ENCODE results near the gene EVA1B.

EVA1B gene

DNA sequence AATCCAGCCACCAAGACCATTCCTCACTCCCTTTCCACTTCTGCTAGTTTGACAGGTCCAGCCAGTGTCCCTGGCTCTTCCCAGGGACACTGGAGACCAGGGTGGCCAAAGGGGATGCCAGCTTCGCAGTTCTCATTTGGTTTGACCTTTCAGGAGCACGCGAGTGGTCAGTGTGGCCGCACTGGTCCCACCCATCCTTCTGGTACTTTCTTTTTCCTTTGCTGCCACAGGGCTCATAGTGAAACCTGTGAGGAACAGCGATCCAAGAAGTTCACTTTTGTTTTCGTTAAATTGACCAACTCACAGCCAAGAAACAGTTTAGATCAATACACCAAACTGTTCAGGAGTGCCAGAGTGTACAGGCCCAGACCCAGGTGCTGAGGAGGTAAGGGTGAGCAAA, 14.4 kb upstream of the EVA1B start:
- H3K27me3 Mint-ChIP-seq, result no peaks in the 10 kb centered on the region
- H3K4me1 Mint-ChIP-seq (ENCODE audit: low read depth), result peaks cover 7% of the 10 kb centered on the region
- no peaks in the 10 kb centered on the region for H3K9me3 Mint-ChIP-seq
- no peak overlapping the region for H3K27ac Mint-ChIP-seq
- H3K36me3 Mint-ChIP-seq (ENCODE audit: low read depth), result peaks cover 30% of the 10 kb centered on the region
- no peak for DNase-seq
- H3K4me3 Mint-ChIP-seq, result no peak overlapping the region

GRCh38 chr1:36330940-36331339, 7.5 kb upstream of the EVA1B start:
- DNase-seq, result no peak
- H3K9me3 Mint-ChIP-seq, result no peaks in the 10 kb centered on the region
- peaks cover 3% of the 10 kb centered on the region for H3K27me3 Mint-ChIP-seq

DNA sequence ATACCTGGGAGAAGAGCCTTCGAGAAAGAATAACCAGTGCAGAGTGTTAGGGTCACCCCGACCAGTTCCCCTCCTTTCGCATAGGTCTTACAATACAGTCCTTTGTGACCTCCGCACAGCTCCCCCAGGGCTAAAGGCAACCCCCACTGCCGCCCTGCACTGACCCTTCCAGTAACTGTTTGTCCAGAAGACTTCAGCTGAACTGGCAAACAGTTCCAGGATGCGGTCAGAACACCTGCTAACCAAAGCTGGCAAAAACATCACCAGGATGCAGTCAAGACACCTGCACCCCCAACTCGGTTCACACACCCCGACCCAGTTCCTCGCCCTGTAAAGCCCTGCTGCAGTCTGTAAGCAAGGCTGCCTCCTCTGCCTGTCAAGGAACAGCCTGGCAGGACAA, 6.4 kb upstream of the EVA1B start:
- DNase-seq, result no peak
- Mint-ChIP-seq H3K27me3 (peaks cover 5% of the 10 kb centered on the region), H3K9me3 (no peaks in the 10 kb centered on the region), H3K4me1 (ENCODE audit: low read depth) (no peaks in the 10 kb centered on the region), H3K36me3 (ENCODE audit: low read depth) (no peaks in the 10 kb centered on the region), H3K4me3 (no peak overlapping the region), H3K27ac (no peak overlapping the region)

More at GRCh38 chr1:36330940-36331339, 7.5 kb upstream of the EVA1B start:
- Mint-ChIP-seq H3K4me3 (no peak overlapping the region), H3K36me3 (ENCODE audit: low read depth) (no peaks in the 10 kb centered on the region), H3K27ac (no peak overlapping the region), H3K4me1 (ENCODE audit: low read depth) (no peaks in the 10 kb centered on the region)

- Mint-ChIP-seq H3K27ac (no peak overlapping the region), H3K4me1 (ENCODE audit: low read depth) (peaks cover 11% of the 10 kb centered on the region), H3K27me3 (peaks cover 14% of the 10 kb centered on the region), H3K9me3 (no peaks in the 10 kb centered on the region), H3K36me3 (ENCODE audit: low read depth) (no peaks in the 10 kb centered on the region), H3K4me3 (no peak overlapping the region)
- no peak for DNase-seq
These were observed 5.3 kb upstream of the EVA1B start for GRCh38 chr1:36328713-36329112.

DNA sequence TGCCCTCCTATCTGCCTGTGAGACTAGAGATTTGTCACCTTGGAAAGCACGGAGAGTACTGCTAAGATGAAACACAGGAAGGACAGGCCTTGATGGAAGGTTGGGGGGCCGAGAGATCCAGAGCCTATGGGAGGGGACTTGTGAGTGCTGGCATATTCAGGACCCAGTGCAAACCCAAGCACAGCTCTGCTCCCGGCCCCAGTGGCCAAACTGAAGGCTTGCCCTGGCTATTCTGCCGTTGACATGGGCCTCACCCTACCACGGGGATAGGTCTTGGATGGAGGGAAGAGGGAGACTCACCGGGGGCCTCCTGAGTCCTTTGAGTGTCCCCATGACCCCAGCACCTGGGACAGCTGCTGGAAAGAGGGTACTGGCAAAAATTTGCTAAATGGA, 4.6 kb upstream of the EVA1B start:
- H3K36me3 Mint-ChIP-seq (ENCODE audit: low read depth), result no peaks in the 10 kb centered on the region

DNA sequence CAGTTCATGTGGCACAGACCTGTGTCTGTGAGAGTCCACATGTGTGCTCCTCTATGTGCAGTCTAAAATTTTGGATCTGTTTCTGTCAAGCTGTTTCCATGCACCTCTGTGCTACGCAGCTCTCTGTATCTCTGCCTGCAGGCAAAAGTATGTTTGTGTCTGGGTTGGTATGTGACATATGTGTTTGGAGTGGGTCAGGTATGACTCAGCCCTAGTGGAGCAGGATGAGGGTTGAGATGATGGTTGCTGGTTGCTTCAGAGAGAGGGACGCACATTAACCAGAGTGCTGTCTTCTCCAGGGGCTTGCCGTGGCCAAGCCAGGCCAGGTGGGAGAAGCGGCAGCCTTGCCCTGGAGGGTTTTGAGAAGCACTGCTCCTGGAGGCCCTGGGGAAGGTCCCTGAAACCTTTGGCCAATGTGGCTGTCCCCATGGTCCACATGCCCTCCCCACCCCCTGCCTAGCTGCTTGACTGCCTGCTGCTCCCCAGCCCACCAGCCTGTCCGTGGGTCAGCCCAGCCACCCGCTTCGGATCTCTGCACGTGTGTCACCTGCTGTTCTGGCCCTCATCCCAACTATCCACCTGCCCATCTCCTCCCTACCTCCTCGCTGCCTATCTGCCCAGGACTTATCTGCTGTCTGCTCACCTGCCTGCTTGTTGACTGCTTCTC, 4.1 kb upstream of the EVA1B start:
- H3K36me3 Mint-ChIP-seq (ENCODE audit: low read depth), result no peaks in the 10 kb centered on the region

More for the DNA sequence above, 4.6 kb upstream of the EVA1B start:
- no peaks in the 10 kb centered on the region for H3K9me3 Mint-ChIP-seq
- peaks cover 14% of the 10 kb centered on the region for H3K27me3 Mint-ChIP-seq
- H3K27ac Mint-ChIP-seq, result no peak overlapping the region
- no peak for DNase-seq
- peaks cover 12% of the 10 kb centered on the region for H3K4me1 Mint-ChIP-seq (ENCODE audit: low read depth)
- H3K4me3 Mint-ChIP-seq, result no peak overlapping the region

DNA sequence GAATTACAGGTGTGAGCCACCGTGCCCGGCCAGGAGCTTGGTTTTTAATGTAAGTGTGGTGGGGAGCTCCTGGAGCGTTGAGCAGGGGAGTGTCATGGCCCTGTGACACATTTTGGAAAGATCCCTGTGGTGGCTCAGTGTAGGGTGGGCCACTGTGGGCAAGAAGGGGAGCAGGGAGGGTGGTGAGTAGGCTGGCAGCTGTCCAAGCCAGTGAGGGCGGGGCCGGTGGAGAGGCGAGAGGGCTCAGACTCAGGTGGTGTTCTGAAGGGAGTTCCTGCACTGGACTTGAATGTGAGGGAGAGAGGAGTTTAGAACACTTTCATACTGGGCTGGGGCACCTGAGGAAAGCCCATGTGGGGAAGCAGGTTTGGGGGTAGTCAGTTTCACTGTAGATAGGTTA, 3.1 kb upstream of the EVA1B start:
- no peak for DNase-seq
- Mint-ChIP-seq H3K4me3 (no peak overlapping the region), H3K4me1 (ENCODE audit: low read depth) (peaks cover 19% of the 10 kb centered on the region), H3K27ac (no peak overlapping the region), H3K27me3 (peaks cover 14% of the 10 kb centered on the region), H3K36me3 (ENCODE audit: low read depth) (no peaks in the 10 kb centered on the region), H3K9me3 (no peaks in the 10 kb centered on the region)

More for the DNA sequence above, 4.1 kb upstream of the EVA1B start:
- Mint-ChIP-seq H3K4me3 (no peak overlapping the region), H3K27ac (no peak overlapping the region), H3K27me3 (peaks cover 14% of the 10 kb centered on the region), H3K4me1 (ENCODE audit: low read depth) (peaks cover 15% of the 10 kb centered on the region), H3K9me3 (no peaks in the 10 kb centered on the region)
- DNase-seq, result no peak

DNA sequence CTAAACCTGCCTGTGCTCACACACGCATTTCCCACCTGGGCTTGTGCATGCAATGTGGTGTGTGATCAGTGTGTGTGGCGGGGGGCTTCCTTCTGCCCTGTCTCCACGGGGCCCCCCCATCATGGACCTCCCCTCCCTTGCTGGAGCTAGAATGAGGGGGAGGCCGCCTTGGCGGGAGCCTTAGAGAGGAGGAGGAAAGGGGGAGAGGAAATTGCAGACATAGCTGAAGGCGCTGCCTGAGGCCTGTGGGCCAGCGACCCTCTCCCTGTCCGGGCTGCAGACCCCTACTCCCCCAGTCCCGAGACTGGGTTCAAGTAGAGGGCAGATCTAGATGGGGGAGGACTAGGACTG, 883 bp upstream of the EVA1B start:
- Mint-ChIP-seq H3K27me3 (peaks cover 16% of the 10 kb centered on the region), H3K27ac (no peak overlapping the region), H3K9me3 (no peaks in the 10 kb centered on the region), H3K36me3 (ENCODE audit: low read depth) (no peaks in the 10 kb centered on the region), H3K4me3 (peak overlapping the region; percentile 35), H3K4me1 (ENCODE audit: low read depth) (peaks cover 26% of the 10 kb centered on the region)
- DNase-seq, result no peak

DNA sequence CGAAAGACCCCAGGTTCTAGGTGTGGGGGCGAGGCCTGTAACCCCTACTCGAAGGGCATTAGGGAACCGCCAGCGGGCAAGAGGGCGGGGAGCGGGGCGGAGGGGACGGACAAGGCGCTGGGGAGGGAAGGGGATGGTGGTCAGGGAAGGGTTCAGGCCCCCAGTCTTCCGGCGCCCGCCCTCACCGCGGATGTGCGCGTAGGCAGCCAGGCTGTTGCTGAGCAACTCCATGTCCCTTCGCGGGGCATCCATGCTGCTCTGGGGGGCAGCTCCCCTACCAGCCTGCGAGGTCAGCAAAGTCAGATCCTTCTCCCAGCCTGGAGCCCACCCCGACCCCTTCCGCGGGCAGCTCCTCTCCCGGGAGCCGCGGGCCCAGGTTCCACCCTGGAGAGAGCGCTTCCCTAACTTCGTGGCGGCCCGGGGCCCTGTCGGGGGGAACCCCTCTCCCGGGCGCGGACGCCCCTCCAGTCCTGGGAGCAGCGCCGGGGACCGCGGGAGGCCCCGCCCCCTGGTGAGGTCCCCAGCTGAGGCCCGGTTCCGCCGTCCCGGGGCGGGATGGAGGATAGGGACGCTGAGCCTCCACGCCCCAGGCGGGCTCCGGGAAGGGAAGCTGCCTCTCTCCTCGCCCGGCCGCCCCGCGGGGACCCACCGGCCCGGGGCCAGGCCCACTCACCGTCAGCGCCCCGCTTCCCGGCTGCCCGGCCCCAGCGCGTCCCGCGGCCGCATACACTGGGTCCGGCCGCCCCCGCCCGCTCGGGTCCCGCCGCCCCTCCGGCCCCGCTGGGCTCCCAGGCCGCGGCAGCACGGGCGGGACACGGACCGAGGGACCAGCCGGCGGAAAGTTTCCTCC, 434 bp downstream of the EVA1B start:
- peak overlapping the region; percentile 73 for H3K4me3 Mint-ChIP-seq
- H3K27ac Mint-ChIP-seq, result peak overlapping the region; percentile 40
- DNase-seq, result peak; percentile 61
- H3K27me3 Mint-ChIP-seq, result peaks cover 16% of the 10 kb centered on the region
- H3K9me3 Mint-ChIP-seq, result no peaks in the 10 kb centered on the region
- H3K36me3 Mint-ChIP-seq (ENCODE audit: low read depth), result no peaks in the 10 kb centered on the region
- H3K4me1 Mint-ChIP-seq (ENCODE audit: low read depth), result peaks cover 26% of the 10 kb centered on the region

DNA sequence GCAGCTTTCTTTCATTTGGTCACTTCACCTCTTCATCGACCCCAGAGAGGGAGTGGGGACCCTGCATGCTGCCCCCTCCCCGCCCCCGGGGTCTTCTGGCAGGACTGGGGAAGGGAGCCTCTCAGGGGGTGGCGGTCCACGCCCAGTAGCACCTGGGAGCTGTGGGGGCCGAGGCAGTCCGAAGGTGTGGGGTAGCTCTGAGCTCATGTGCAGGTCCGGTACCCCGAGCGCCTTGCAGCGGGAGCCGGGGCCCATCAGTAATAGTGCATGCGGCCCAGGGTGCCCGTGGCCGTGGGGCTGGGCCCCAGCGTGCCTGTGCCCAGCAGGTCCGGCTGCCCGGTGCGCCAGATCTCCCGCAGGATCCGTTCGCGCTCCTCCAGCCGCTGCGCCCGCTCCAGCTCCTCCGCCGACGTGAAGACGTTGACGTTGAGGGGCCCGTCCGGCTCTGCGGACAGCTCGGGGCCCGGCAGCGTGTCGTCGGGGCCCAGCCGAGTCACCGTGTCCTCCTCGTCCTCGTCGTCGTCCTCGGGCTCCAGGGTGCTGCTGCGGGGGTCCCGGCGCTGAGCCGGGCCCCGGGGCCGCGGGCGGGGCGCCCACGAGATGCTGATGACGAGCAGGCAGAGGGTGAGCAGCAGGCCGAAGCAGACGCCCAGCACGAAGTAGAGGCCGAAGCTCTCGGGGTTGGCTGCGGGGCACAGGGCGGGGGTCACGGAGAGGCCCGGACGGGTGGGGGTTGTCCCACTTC, 1.2 kb downstream of the EVA1B start:
- Mint-ChIP-seq H3K27me3 (peaks cover 16% of the 10 kb centered on the region), H3K4me3 (peak overlapping the region; percentile 73), H3K27ac (no peak overlapping the region), H3K9me3 (no peaks in the 10 kb centered on the region), H3K4me1 (ENCODE audit: low read depth) (peaks cover 26% of the 10 kb centered on the region), H3K36me3 (ENCODE audit: low read depth) (no peaks in the 10 kb centered on the region)
- peak; percentile 40 for DNase-seq

GRCh38 chr1:36321119-36321951, 2.1 kb downstream of the EVA1B start:
- H3K27ac Mint-ChIP-seq, result no peak overlapping the region
- H3K36me3 Mint-ChIP-seq (ENCODE audit: low read depth), result no peaks in the 10 kb centered on the region
- peaks cover 14% of the 10 kb centered on the region for H3K27me3 Mint-ChIP-seq
- no peaks in the 10 kb centered on the region for H3K9me3 Mint-ChIP-seq
- H3K4me3 Mint-ChIP-seq, result peak overlapping the region; percentile 33
- peaks cover 26% of the 10 kb centered on the region for H3K4me1 Mint-ChIP-seq (ENCODE audit: low read depth)
- peak; percentile 64 for DNase-seq

GRCh38 chr1:36320767-36321118, 2.7 kb downstream of the EVA1B start:
- no peaks in the 10 kb centered on the region for H3K36me3 Mint-ChIP-seq (ENCODE audit: low read depth)
- H3K27ac Mint-ChIP-seq, result peak overlapping the region; percentile 55
- peak; percentile 40 for DNase-seq
- H3K27me3 Mint-ChIP-seq, result peaks cover 12% of the 10 kb centered on the region
- peaks cover 26% of the 10 kb centered on the region for H3K4me1 Mint-ChIP-seq (ENCODE audit: low read depth)
- peak overlapping the region; percentile 61 for H3K4me3 Mint-ChIP-seq
- no peaks in the 10 kb centered on the region for H3K9me3 Mint-ChIP-seq

- Mint-ChIP-seq H3K36me3 (ENCODE audit: low read depth) (no peaks in the 10 kb centered on the region), H3K27me3 (peaks cover 12% of the 10 kb centered on the region), H3K9me3 (no peaks in the 10 kb centered on the region), H3K4me1 (ENCODE audit: low read depth) (peaks cover 26% of the 10 kb centered on the region), H3K4me3 (peak overlapping the region; percentile 61), H3K27ac (peak overlapping the region; percentile 55)
- no peak for DNase-seq
These were observed 3.1 kb downstream of the EVA1B start for GRCh38 chr1:36320291-36320761.

DNA sequence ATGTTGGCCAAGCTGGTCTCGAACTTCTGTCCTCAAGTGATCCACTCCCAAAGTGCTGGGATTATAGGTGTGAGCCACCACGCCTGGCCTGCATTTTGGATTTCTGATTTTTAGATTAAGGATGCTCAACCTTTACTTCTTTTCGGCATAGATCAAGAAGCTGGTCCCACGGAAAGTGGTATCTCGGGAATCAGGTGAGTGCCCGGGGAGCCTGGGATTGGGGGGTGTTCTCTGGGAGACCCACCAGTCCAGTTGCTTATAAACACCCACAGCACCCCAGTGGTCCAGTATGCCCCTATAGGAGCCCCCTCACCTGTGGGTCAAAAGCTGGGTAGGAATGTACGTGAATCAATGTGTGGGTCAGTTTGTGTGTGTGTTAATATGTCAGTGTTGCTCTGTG, 14.0 kb downstream of the EVA1B start:
- peak; percentile 9 for DNase-seq
- no peaks in the 10 kb centered on the region for H3K27me3 Mint-ChIP-seq
- H3K36me3 Mint-ChIP-seq (ENCODE audit: low read depth), result peaks cover 27% of the 10 kb centered on the region
- no peak overlapping the region for H3K4me3 Mint-ChIP-seq
- no peak overlapping the region for H3K27ac Mint-ChIP-seq
- peaks cover 30% of the 10 kb centered on the region for H3K4me1 Mint-ChIP-seq (ENCODE audit: low read depth)
- no peaks in the 10 kb centered on the region for H3K9me3 Mint-ChIP-seq
